Measurements from ENCODE around the gene PDLIM3. TPM values are rescaled to one million over a fixed set of nuclear protein-coding genes. Genes with fewer than 3 reads are reported as not detected.

PDLIM3 gene
- total RNA-seq (26.4 and 29.3 TPM in 2 replicates), polyA plus RNA-seq (10.0 and 13.8 TPM in 2 replicates)

GRCh38 chr4:185534866-185535611, at the start of gene PDLIM3:
Gene PDLIM3, minus strand, starts transcription at chr4:185535507. Its CDS starts 73 bp downstream, at chr4:185535434.
- DNase-seq (ENCODE audit: low spot score): peak; percentile 80
- Histone ChIP-seq H3K27ac (peak within 1 kb of the TSS; percentile 41), H2AFZ (peak within 1 kb of the TSS; percentile 80), H3K36me3 (replicated peaks; ENCODE audit: insufficient read depth, low read depth) (no peaks in the 10 kb centered on the region), H3K9me3 (ENCODE audit: low read depth) (no peaks in the 10 kb centered on the region), H3K4me3 (peak within 1 kb of the TSS; percentile 97), H4K20me1 (ENCODE audit: insufficient read depth, poor library complexity, severe bottlenecking) (no peaks in the 10 kb centered on the region), H3K4me1 (ENCODE audit: insufficient read depth) (peaks cover 6% of the 10 kb centered on the region), H3K27me3 (peaks cover 47% of the 10 kb centered on the region), H3K79me2 (no peaks in the 10 kb centered on the region), H3K9me2 (replicated peaks; ENCODE audit: insufficient read depth) (no peaks in the 10 kb centered on the region), H3K4me2 (peak within 1 kb of the TSS; percentile 98)
- 1% methylated on average over 49 of the region's 66 CpGs for WGBS (ENCODE audit: low lambda C conversion rate, missing lambda C conversion rate)
- no peak for TF ChIP-seq CTCF (IDR thresholded peaks at IDR 0.05; ENCODE audit: poor library complexity)
- no peak for TF ChIP-seq EZH2phosphoT487 (IDR thresholded peaks at IDR 0.05; ENCODE audit: low read depth, severe bottlenecking, unreplicated experiment)
- TF ChIP-seq EZH2 (IDR thresholded peaks at IDR 0.05; ENCODE audit: borderline replicate concordance): no peak

GRCh38 chr4:185583813-185584212, 48.5 kb upstream of the PDLIM3 start:
- no peak for DNase-seq (ENCODE audit: low spot score)
- Histone ChIP-seq H4K20me1 (ENCODE audit: insufficient read depth, poor library complexity, severe bottlenecking) (no peaks in the 10 kb centered on the region), H3K4me3 (no peak overlapping the region), H3K4me1 (ENCODE audit: insufficient read depth) (no peaks in the 10 kb centered on the region), H3K27me3 (no peaks in the 10 kb centered on the region), H3K79me2 (no peaks in the 10 kb centered on the region), H3K9me3 (ENCODE audit: low read depth) (no peaks in the 10 kb centered on the region), H3K4me2 (no peak overlapping the region), H3K36me3 (replicated peaks; ENCODE audit: insufficient read depth, low read depth) (no peaks in the 10 kb centered on the region), H3K9me2 (replicated peaks; ENCODE audit: insufficient read depth) (no peaks in the 10 kb centered on the region), H2AFZ (no peak overlapping the region), H3K27ac (no peak overlapping the region)
- TF ChIP-seq EZH2phosphoT487 (IDR thresholded peaks at IDR 0.05; ENCODE audit: low read depth, severe bottlenecking, unreplicated experiment) (no peak), EZH2 (IDR thresholded peaks at IDR 0.05; ENCODE audit: borderline replicate concordance) (no peak)
- WGBS (ENCODE audit: low lambda C conversion rate, missing lambda C conversion rate): 100% methylated on average over 1 of the region's 1 CpG

- Histone ChIP-seq H3K9me3 (ENCODE audit: low read depth) (no peaks in the 10 kb centered on the region), H3K27ac (no peak overlapping the region), H4K20me1 (ENCODE audit: insufficient read depth, poor library complexity, severe bottlenecking) (no peaks in the 10 kb centered on the region), H3K9me2 (replicated peaks; ENCODE audit: insufficient read depth) (no peaks in the 10 kb centered on the region), H3K4me1 (ENCODE audit: insufficient read depth) (no peaks in the 10 kb centered on the region), H3K79me2 (no peaks in the 10 kb centered on the region), H3K36me3 (replicated peaks; ENCODE audit: insufficient read depth, low read depth) (no peaks in the 10 kb centered on the region), H3K4me2 (no peak overlapping the region), H2AFZ (no peak overlapping the region), H3K27me3 (no peaks in the 10 kb centered on the region), H3K4me3 (no peak overlapping the region)
- WGBS (ENCODE audit: low lambda C conversion rate, missing lambda C conversion rate): 75% methylated on average over 7 of the region's 7 CpGs
- DNase-seq (ENCODE audit: low spot score): no peak
- no peak for TF ChIP-seq CTCF (IDR thresholded peaks at IDR 0.05; ENCODE audit: poor library complexity)
These were observed 47.5 kb upstream of the PDLIM3 start for GRCh38 chr4:185582651-185583400.

- Histone ChIP-seq H3K27ac (no peak overlapping the region), H3K36me3 (replicated peaks; ENCODE audit: insufficient read depth, low read depth) (no peaks in the 10 kb centered on the region), H3K4me2 (no peak overlapping the region), H3K79me2 (no peaks in the 10 kb centered on the region), H3K4me3 (no peak overlapping the region), H3K9me2 (replicated peaks; ENCODE audit: insufficient read depth) (no peaks in the 10 kb centered on the region), H3K4me1 (ENCODE audit: insufficient read depth) (peaks cover 12% of the 10 kb centered on the region), H4K20me1 (ENCODE audit: insufficient read depth, poor library complexity, severe bottlenecking) (no peaks in the 10 kb centered on the region), H3K9me3 (ENCODE audit: low read depth) (no peaks in the 10 kb centered on the region), H2AFZ (no peak overlapping the region), H3K27me3 (no peaks in the 10 kb centered on the region)
- TF ChIP-seq EZH2 (IDR thresholded peaks at IDR 0.05; ENCODE audit: borderline replicate concordance): no peak
- no peak for TF ChIP-seq EZH2phosphoT487 (IDR thresholded peaks at IDR 0.05; ENCODE audit: low read depth, severe bottlenecking, unreplicated experiment)
- TF ChIP-seq CTCF (IDR thresholded peaks at IDR 0.05; ENCODE audit: poor library complexity): no peak
- no peak for DNase-seq (ENCODE audit: low spot score)
- 75% methylated on average over 12 of the region's 12 CpGs for WGBS (ENCODE audit: low lambda C conversion rate, missing lambda C conversion rate)
These were observed 45.4 kb upstream of the PDLIM3 start for GRCh38 chr4:185580699-185581098.

All from hepatocyte (in vitro differentiated cells).